NCI-H226 (cell line): Measurements from ENCODE around the gene PCSK6.

ENCODE experiments used
- DNase-seq: peaks from one replicate; pipeline ENCODE4 v3.0.0-alpha.2; 2015

The PCSK6 gene

DNA sequence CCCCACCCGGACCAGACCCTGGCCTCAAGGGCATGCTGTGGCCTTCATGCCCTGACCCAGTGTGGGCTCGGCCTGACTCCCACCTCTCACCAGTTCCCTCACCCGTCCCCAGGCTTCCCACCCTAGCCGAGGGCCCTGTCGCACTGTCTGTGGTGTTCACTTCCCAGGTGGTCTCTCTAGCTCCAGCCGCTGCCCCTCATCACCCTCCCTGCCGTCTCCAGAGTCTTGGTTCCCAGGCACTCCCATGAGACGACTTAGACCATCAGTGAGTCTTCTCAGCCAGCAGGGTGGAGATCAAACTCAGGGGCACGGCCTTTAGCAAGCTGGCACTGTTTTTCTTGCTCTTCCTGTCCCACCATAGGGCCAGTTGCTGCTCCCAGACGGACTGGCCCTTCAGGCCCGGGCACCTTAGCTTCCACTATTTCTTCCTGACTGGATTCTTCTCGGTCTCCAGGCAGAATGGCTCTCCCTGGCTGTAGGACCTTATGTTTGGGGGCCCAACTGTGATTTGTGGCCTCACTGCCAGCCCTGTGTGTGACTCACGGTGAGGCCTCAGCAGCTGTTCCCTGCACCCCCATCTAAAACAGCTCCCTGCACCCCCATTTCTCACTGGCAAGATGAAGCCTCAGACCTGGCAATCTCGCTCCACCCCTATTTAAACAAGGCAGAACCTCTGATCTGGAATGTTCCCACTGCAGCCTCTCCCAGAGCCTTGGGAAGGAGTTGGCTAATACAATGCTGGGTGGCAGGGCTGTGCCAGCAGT lies 9.4 kb upstream of the PCSK6 start:
- no peak for DNase-seq

DNA sequence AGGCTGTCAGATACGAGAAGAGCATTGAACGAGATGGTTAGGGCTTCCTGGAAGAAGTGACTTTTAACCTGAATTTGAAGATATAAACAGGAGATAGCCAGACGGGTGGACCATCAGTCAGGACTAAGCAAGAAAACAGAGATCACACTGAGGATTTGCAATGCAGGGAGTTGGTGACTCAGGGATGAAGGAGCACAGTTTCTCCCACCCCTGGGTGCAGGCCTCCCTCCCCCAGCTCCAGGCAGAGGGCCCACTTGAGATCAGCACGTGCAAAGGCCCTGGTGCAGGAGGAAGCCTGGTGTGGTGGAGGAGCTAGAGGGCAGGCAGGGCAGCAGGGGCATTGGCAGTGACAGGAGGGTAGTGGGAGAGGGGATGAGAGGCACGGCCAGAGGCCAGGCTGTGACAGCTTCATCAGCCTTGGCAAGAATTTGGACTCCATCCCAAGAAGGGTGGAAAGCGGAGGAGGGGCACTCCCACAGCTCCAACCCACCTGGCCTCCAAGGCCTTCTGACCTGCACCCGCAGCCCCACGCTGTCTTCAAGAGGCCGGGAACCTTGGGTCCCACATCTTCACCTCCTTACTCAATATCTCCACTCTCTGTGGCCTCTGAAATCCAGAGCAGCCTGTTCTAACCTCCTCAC lies 8.7 kb upstream of the PCSK6 start:
- no peak for DNase-seq

DNA sequence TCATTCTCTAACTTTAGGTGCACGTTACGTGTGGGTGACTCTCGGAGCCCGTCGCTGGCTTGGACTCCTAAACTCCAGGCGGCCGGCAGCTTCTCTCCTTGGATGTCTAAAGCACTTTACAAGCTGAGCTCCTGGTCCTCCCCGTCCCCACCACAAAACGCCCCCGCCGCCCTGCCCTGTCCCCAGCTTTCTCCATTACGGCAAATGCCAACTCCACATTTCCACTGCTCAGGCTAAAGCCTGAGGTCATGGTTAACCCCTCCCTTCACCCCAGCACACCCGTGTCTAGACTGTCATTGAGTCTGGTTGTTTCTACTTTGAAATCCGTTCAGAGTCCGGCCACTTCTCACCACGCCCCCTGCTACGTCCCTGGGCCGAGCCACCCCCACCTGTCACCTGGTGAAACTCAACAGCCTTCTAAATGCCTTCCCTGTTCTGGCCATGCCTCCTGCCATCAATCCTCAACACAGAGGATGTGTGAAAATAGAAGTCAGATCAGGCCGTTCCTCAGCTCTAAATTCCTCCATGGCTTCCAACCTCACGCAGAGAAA lies 8.1 kb upstream of the PCSK6 start:
- DNase-seq: no peak

DNA sequence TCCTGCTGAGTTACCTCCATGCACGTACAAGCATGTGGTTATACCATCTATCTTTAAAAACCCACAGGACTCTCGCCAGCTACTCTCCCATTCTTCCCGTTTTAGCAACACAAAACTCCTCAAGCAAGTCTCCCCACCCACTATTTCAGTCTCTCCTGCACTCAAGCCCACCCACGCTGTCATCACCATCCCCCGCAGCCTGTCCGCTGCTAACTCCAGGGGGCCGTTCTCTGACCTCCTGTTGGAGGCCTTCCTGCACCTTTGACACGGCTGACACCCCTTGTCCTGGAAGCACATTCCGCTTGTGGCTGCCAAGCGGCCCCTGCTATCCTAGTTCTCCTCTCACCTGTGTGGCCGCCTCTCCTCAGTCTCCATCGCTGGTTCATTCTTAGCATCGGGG lies 7.5 kb upstream of the PCSK6 start:
- no peak for DNase-seq

DNA sequence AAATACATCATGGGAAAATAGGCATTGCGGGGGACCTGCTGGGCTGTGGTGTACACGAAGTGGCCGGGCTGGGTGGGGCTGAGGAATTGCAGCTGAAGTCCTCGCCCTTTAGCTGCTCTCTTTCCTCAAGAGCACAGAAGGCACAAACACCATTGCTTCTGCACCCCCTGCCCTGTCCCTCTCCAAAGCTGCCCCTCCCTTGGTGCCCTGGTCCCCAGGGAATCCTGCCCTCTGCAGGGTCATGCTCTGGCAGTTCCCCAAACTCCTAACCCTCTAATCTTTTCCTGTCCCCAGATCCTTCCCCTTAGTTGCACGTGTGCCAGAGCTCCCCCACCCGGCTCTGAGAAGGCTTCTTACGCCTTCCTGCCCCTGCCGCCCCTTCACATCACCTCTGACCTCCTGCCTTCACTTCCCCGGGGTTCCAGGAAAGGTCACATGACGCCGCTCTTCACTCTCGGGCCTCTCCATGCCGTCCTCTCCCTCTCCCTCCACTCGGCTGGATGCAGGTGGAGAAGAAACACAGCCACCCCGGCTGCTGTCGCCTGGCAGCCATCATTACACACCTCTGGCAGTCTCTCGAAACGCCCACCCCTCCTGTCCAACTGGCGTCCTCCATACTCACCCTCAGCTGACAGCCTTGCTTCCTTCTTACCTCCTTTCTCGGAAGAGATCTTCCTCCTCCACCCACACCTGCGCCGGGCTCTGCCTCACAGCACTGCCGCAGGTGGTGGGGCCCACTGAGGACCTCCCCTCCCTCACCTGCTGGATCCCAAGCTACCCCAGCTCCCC lies 6.9 kb upstream of the PCSK6 start:
- no peak for DNase-seq

DNA sequence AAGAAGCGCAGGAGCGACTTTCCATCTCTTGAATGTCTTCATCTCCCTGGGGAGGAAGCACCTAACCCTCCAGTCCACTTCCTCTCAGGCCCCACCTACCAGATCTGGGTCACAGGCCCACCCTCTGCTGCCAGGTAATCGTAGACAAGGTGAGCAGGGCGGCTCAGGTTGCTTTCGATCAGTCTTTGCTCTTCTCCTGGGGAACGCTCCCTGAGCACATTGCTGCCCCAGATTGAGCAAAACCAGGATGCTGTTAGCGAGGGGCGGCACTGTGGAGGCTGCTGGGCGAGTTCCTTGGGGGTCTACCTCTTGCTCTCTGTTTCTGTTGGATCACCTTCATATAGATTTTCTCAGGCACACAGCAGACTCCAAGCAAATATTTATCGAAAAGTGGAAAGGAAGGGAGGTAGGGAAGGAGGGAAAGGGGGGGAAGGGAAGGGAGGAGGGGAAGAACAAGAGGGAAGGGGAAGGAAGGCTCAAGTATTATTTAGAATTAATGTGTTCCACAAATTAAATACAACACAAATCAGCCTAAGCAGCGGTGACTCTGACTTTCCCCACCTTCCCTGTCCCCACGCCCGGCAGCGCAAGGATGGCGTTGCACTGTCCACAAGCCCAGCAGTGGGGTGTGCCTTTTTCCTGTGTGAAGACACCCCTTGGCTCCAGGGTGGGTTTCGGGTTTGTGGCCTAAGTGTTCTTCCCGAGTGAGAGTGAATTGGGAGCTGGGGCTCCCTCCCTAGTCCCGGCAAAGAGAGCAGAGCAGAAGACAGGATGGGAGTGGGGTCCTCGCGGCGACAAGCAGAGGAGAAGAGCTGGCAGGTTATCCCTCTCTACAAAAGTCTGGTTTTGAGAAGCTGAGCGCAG lies 6.1 kb upstream of the PCSK6 start:
- no peak for DNase-seq

DNA sequence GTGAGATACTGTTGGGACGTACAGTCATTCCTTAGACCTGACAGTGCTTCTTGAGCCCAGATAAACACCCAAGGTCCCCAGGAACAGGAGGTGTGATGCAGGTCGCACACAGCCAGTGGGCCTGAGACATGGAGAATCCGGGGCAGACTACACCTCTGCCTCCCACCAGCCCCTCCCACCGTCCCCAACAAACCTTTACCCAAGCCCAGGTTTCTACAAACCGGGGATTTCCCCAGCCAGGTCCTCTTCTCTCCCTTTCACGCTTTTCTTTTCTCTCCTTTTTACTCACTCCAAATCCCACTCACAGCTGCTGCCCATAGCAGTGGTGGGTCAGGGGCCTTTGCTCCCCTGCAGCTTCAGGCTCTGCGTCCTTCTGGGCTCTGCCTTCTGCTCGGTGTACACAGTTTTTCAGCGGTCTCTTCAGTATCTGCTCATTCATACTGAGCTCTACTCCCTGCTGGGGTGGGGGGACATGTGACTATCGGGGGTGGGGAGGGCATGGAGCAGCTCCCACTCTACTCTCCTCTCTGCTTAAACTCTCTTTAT lies 4.8 kb upstream of the PCSK6 start:
- no peak for DNase-seq

DNA sequence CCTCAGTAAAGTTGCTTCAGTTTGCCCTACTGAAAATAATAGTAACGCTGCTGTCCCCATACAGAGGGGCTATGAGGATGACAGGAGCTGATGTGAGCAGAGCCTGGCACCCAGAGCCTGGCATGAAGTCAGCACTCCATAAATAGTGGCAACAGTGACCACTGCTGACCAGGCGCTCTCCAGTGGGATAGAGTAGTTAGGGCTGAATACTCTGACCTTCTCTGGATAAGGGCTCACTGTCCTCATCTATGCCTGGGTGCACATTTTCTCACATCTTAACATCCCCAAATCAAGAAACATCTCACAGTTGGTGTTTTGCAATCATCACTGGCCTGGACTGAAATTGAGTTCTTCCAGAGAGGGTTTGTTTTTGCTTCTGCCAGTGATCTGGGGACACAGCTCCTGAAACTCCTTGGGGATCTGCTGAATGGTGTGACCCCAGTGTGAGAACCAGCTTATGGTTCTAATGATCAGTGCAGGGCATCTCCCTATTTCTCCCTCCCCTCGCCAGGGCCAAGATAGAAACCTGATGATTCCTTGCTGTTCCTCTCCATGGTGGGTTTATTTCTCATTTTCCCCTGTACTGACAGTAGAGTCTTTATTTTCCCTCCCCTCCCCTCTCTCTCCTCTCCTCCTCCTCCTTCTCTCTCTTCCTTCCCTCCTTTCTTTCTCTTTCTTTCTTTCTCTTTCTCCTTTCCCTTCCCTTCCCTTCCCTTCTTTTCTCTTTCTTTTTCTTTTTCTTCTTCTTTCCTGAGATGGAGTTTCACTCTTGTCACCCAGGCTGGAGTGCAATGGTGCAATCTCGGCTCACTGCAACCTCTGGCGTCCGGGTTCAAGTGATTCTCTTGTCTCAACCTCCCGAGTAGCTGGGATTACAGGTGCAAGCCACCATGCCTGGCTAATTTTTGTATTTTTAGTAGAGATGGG lies 3.5 kb upstream of the PCSK6 start:
- no peak for DNase-seq

DNA sequence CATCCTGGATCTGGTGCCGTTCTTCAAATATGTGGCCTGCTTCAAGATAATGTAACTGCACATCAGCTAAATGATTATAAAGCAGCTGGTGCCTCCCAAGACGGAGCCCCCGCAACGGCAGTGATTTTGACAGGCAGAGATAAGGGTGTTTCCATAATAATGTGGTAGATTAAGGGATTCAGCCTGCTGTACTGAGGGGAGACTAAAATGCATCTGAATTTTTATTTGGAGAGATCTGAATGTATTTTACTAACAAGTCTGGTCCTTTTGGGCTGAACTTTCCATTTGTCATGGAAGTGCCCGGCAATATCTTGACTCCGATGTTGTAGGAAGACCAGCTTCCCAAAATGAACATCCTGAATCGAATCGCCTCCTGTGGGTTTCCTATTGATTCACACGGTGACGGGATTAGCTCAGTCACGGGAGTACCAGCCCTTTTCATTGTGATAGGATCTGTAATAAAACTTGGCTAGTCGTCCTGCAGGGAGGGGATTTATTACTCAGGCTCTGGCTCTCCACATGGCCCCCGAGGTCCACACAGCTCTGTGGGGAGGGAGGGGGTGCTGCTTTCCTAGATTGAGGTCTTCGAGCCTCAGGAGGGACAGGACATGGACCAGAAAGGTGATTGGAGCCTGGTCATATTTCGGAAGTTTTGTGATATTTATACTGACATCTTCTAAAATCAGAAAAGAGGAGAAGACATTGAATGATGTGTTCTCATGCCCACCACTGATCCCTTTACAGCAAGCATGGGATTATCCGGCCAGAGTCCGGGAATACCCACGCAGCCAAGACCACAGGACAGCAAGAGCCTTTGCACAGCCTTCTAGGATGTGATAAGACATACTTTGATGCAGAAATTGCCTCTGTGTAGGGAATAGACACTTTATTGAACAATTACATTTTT lies 2.5 kb upstream of the PCSK6 start:
- DNase-seq: no peak

DNA sequence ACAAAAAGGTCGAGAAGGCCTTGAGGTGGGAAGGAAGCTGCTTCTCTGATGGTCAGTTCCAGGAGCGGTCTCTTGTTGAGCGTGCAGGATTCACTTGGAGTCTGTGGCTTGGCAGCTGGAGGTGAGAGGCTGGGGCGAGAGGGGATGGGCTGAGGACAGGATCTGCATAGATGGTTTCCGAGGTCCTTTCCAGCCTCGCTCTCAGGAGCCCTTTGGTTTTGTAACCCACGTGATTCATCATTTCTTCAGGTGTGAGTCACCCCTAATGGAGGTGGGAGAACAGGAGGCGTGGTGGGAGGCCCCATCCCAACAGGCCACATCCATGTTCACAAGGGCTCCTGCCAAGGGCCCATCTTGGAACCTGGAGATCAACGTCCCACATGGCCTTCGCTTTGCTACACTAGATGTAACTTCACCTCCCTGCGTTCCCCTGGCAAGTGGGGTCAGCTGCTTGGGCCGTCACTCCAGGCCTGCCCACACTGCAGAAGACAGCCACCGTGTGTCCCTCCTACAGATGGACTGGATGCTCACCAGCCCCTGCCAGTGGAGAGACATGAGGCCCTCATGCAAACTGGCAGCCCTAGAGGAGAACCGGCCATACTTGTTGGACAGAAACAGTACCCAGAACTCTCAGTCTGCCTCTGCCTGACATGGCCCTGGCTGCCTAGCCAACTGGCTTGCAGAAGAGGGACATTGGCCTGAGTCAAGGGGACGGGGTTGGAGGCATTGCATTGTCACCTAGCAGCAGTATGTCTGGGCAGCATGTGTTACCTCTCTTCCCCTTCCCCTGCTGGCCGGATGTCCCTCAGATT lies 1.6 kb upstream of the PCSK6 start:
- DNase-seq: peak; percentile 33

DNA sequence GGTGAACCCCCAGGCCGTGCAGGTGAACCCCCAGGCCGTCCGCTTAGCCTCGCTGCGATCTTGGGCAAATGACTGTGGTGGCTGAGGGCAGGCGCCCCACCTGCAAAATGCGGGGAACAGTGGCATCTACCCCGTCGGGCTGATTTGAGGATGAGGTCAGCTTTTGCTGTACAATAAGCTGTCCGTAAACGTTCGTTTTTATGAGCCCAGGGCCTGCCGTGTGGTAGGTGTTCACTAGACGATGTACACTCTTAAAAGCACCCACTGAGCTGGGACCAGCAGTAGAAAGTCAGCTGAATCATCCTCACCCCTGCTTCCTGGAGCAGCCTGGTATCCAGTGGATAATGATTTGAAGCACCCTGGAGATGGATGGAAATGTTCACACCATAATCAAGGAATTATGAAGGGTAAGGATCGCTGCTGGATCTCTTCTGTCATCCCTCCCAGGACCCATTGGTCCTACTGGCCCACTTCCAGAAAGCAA lies 943 bp upstream of the PCSK6 start:
- DNase-seq: no peak

DNA sequence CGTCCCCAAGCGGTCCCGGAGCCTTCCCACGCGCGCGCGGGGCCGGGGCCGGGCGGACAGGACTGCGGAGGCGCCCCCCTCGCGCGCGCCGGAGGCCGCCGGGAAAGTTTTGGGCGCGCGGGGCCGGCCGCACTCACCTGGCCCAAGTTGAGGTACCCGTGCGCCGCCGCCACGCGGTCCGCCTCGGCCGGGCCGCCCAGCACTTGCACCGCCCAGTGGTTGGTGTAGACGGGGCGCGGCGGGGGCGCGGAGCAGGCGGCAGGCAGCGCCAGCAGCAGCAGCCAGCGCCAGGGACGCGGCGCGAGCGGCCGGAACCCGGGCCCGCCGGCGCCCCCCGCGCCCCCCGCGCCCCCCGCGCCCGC lies 289 bp downstream of the PCSK6 start:
- peak; percentile 24 for DNase-seq

DNA sequence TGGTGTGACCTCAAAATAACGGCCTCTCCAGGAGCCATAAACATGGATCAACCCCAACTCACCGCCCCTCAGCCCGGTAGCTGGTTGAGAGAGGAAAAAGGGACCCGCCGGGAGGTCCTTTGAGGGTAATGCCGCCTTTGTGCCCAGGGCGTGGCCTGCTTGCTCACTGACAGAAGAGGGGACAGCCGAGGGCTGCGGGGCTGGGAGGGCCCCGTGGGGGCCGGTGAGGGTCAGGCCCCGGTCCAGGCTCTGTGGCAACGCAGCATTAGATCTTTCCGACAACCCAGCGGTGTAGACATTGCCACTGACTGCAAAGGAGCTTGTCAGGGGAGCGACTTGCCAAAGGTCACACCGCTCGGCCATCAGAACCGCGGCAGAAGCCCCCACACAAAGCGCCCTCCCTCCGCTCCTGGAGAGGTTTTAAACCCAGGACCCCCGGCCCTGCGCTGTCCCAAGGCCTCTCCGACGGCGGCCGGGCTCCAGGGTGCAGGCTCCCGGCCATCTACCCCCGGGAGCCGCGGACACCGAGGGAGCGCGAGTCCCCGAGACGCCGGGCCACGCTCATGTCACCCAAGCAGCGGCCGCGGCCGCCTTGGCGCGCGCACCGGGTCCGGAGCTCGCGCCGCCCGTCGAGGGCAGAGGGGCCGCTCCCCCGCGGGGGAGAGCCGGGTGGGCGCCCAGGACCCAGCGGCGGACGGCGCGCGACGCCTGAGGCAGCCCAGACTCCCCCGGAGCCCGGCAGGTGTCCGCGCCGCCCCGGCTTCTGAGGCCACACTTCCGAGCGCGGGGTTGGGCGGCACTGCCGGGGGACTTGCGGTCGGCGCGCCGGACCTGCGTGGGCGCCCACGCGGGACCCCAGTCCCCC lies 975 bp downstream of the PCSK6 start:
- DNase-seq: no peak

DNA sequence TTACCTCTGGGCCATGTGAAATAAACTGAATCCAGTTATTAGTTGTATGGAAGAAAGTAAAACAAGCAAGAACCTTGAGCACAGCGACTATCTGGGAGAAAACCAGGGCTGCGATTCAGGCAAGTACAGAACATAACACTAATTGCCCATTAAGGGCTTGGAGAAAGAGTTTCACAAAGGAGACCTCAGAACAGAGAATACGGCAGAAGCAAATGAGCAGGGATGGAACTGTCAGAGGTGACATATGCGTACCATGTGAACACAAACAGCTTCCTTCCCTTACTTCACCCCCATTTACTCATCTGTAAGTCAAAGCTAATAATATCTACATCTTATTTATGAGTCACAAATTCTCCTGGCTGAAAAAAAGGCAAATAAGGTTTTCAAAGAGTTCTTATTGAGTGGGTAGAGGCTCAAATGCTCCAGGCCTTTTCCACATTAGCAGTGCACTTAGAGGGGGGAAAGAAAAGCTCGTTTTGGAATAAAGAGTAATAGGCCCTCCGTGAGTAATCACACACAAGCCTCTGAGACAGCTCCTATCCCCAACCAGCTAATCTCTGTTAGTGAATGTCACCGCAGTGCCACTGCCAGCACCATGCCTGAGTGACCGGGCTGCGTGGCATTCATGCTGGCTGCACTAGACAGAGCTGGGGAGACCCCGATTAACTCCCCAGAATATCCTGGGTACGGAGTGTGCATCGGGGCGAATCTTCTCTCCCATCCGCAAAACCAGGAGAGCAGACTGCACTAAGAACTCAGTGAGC lies 2.6 kb downstream of the PCSK6 start:
- no peak for DNase-seq

DNA sequence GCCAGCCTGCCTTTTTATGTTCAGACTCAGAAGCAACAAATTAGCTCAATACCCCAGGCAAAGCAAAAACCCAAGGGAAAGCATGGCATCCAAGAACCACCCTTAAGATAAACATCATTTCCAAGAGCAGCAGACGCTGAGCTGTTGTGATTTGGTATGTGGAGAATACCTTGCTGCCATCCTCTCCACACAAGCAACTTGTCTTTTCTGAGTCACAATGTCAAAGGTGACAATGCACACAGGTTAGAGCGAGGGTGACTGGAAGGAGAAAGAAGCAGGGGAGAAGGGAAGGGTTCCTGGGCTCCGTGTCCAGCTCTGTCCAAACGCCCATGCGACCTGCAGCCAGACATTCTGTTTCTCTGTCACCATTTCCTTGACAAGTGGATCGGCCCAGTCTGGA lies 6.0 kb downstream of the PCSK6 start:
- no peak for DNase-seq

DNA sequence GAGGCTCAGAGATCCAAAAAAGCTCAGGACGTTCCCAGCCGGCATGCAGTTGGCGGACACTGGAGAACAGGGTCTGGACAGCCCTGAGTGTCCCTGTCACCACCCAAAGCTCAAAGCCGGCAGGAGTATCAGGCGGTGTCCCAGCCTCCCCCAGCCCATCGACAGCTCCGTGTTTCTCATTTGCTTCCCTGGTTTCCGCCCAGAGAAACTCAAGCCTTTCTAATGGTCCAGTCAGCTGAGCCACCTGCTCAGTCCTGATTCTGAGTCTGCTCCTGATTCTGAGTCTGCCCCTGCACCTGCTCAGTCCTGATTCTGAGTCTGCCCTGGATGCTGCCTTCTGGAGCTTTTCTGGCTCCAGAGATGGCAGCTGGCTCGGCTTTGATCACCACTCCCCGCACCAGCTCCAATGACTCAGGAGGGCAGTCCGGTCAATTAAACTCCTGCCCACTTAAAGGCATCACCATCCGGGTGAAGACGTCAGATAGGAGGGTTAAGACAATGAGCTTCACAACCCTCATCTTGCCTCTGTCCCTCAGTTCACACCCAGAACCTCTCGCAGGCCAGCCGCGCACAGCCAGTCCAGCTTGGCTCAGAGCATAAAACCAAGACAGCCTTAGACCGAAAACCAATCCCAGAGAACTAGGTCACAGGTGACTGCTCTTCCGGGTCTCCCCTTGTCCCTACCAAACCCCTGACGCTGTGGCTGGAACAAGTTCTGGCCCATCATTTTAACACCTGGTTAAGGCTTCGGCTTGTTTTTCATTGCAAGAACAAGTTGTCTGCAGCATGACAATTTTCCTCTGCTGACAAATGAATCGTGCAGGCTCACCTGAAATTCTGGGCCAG lies 6.8 kb downstream of the PCSK6 start:
- DNase-seq: no peak
